ENCODE results near the gene ARMC9. TPM values are rescaled to one million over a fixed set of nuclear protein-coding genes. Genes with fewer than 3 reads are reported as not detected.

Gene ARMC9
- total and polyA plus RNA-seq, 2 of the 13 experiments (the other 11 are each of a cell fraction or from before 2014, with no cell fraction given): 9.1 to 12.8 TPM

GRCh38 chr2:231198291-231199173 lies at the start of gene ARMC9 (continued):
- peak; percentile 96 for TF ChIP-seq USF2 (IDR thresholded peaks at IDR 0.05; ENCODE audit: low read depth, low read length)
- TF ChIP-seq USF2 (CRISPR knock-in tag; IDR thresholded peaks at IDR 0.05; ENCODE audit: borderline replicate concordance): peak; percentile 86; the same call in 1 of the 2 replicates
- peak; percentile 77 for TF ChIP-seq RFX3 (CRISPR knock-in tag; IDR thresholded peaks at IDR 0.05)
- peak; percentile 91; the same call in 1 of the 2 replicates for TF ChIP-seq ZNF232 (CRISPR knock-in tag; IDR thresholded peaks at IDR 0.05; ENCODE audit: borderline replicate concordance)
- TF ChIP-seq ZNF549 (CRISPR knock-in tag; IDR thresholded peaks at IDR 0.05): no peak
- TF ChIP-seq, protein P1, sequence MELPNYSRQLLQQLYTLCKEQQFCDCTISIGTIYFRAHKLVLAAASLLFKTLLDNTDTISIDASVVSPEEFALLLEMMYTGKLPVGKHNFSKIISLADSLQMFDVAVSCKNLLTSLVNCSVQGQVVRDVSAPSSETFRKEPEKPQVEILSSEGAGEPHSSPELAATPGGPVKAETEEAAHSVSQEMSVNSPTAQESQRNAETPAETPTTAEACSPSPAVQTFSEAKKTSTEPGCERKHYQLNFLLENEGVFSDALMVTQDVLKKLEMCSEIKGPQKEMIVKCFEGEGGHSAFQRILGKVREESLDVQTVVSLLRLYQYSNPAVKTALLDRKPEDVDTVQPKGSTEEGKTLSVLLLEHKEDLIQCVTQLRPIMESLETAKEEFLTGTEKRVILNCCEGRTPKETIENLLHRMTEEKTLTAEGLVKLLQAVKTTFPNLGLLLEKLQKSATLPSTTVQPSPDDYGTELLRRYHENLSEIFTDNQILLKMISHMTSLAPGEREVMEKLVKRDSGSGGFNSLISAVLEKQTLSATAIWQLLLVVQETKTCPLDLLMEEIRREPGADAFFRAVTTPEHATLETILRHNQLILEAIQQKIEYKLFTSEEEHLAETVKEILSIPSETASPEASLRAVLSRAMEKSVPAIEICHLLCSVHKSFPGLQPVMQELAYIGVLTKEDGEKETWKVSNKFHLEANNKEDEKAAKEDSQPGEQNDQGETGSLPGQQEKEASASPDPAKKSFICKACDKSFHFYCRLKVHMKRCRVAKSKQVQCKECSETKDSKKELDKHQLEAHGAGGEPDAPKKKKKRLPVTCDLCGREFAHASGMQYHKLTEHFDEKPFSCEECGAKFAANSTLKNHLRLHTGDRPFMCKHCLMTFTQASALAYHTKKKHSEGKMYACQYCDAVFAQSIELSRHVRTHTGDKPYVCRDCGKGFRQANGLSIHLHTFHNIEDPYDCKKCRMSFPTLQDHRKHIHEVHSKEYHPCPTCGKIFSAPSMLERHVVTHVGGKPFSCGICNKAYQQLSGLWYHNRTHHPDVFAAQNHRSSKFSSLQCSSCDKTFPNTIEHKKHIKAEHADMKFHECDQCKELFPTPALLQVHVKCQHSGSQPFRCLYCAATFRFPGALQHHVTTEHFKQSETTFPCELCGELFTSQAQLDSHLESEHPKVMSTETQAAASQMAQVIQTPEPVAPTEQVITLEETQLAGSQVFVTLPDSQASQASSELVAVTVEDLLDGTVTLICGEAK (IDR thresholded peaks at IDR 0.05): no peak
- TF ChIP-seq, protein P1 (CRISPR knock-in tag; IDR thresholded peaks at IDR 0.05): peak; percentile 46; the same call in 1 of the 2 replicates
- no peak for TF ChIP-seq ZNF878 (CRISPR knock-in tag; IDR thresholded peaks at IDR 0.05)
- no peak for TF ChIP-seq NCOR1 (IDR thresholded peaks at IDR 0.05; ENCODE audit: borderline replicate concordance, low read length)
- no peak for TF ChIP-seq ZFP1 (CRISPR knock-in tag; IDR thresholded peaks at IDR 0.05)
- peak; percentile 84 for TF ChIP-seq NR2C2 (CRISPR knock-in tag; IDR thresholded peaks at IDR 0.05; ENCODE audit: borderline replicate concordance)
- TF ChIP-seq ZXDC (CRISPR knock-in tag; IDR thresholded peaks at IDR 0.05): peak; percentile 71; the same call in 1 of the 2 replicates
- no peak for TF ChIP-seq ZNF282 (IDR thresholded peaks at IDR 0.05; ENCODE audit: partially characterized antibody)
- TF ChIP-seq, protein P2, sequence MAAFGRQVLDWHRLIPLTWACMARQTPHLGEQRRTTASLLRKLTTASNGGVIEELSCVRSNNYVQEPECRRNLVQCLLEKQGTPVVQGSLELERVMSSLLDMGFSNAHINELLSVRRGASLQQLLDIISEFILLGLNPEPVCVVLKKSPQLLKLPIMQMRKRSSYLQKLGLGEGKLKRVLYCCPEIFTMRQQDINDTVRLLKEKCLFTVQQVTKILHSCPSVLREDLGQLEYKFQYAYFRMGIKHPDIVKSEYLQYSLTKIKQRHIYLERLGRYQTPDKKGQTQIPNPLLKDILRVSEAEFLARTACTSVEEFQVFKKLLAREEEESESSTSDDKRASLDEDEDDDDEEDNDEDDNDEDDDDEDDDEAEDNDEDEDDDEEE (CRISPR knock-in tag; IDR thresholded peaks at IDR 0.05): no peak

All from HepG2 (cell line).